ENCODE results near the gene YY1. TPM values are rescaled to one million over a fixed set of nuclear protein-coding genes. Genes with fewer than 3 reads are reported as not detected.

The YY1 gene
- total and polyA plus RNA-seq, 9 of the 15 experiments (the other 6 are each of a cell fraction or from before 2014, with no cell fraction given), result 20.8 to 74.2 (median 46.7) TPM

DNA sequence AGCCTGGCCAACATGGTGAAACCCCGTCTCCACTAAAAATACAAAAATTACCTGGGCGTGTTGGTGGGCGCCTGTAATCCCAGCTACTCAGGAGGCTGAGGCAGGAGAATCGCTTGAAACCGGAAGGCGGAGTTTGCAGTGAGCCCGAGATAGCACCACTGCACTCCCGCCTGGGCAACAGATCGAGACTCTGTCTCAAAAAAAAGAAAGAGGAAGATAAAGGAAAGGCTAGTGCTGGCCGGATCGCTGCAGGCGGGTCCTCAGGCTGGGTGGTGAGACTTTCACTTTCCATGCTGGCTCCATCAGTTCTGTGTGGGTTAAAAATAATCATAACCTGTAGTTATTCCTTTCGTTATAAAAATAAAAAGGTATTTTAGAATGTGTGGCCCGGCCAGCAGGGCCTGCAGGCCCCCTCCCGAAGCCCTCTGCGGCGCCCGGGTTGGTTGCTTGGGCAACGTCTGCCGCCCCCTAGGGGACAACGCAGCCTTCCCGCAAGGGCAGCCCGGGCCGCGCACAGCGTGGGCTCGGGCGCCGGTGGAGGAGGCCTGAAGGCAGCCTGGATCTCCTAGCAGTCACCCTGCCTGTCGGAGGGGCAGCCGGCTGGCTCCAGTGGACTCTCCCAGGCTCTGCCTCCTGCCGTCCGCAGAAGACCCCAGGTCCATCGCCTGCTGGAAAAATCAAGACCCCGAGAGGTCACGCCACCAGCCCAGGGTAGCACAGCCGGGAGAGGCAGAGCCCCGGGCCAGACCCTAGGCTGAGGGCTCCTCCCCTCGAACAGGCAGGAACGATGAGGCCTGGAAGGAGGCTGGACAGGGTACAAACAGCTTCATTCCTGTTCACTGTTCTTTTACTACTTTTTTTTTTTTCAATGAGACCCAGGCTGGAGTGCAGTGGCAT, 79.2 kb downstream of the YY1 start (continued):
- TF ChIP-seq, protein P1, sequence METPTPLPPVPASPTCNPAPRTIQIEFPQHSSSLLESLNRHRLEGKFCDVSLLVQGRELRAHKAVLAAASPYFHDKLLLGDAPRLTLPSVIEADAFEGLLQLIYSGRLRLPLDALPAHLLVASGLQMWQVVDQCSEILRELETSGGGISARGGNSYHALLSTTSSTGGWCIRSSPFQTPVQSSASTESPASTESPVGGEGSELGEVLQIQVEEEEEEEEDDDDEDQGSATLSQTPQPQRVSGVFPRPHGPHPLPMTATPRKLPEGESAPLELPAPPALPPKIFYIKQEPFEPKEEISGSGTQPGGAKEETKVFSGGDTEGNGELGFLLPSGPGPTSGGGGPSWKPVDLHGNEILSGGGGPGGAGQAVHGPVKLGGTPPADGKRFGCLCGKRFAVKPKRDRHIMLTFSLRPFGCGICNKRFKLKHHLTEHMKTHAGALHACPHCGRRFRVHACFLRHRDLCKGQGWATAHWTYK (CRISPR knock-in tag; IDR thresholded peaks at IDR 0.05), result no peak
- TF ChIP-seq, protein P2, sequence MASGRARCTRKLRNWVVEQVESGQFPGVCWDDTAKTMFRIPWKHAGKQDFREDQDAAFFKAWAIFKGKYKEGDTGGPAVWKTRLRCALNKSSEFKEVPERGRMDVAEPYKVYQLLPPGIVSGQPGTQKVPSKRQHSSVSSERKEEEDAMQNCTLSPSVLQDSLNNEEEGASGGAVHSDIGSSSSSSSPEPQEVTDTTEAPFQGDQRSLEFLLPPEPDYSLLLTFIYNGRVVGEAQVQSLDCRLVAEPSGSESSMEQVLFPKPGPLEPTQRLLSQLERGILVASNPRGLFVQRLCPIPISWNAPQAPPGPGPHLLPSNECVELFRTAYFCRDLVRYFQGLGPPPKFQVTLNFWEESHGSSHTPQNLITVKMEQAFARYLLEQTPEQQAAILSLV (tag; IDR thresholded peaks at IDR 0.05), result no peak
- TF ChIP-seq HNRNPH1 (optimal IDR thresholded peaks at IDR 0.05; ENCODE audit: low read depth, low read length) (no peak), HCFC1 (IDR thresholded peaks at IDR 0.05; ENCODE audit: low read depth, low read length) (0 out of 2 replicates have a peak, but pooled peaks have one; percentile 20), BRF1 (IDR thresholded peaks at IDR 0.05; ENCODE audit: borderline replicate concordance, extremely low read depth, insufficient read length) (no peak), NFIX (CRISPR knock-in tag; IDR thresholded peaks at IDR 0.05; ENCODE audit: low read depth) (no peak), ELF1 (tag; IDR thresholded peaks at IDR 0.05) (no peak), NCOA4 (IDR thresholded peaks at IDR 0.05; ENCODE audit: partially characterized antibody) (no peak), GABPB2 (CRISPR knock-in tag; conservative IDR thresholded peaks at IDR 0.05) (no peak), TSC22D4 (tag; IDR thresholded peaks at IDR 0.05) (no peak)
- TF ChIP-seq, protein P3, sequence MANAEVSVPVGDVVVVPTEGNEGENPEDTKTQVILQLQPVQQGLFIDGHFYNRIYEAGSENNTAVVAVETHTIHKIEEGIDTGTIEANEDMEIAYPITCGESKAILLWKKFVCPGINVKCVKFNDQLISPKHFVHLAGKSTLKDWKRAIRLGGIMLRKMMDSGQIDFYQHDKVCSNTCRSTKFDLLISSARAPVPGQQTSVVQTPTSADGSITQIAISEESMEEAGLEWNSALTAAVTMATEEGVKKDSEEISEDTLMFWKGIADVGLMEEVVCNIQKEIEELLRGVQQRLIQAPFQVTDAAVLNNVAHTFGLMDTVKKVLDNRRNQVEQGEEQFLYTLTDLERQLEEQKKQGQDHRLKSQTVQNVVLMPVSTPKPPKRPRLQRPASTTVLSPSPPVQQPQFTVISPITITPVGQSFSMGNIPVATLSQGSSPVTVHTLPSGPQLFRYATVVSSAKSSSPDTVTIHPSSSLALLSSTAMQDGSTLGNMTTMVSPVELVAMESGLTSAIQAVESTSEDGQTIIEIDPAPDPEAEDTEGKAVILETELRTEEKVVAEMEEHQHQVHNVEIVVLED (CRISPR knock-in tag; IDR thresholded peaks at IDR 0.05), result no peak
- TF ChIP-seq, protein P4, sequence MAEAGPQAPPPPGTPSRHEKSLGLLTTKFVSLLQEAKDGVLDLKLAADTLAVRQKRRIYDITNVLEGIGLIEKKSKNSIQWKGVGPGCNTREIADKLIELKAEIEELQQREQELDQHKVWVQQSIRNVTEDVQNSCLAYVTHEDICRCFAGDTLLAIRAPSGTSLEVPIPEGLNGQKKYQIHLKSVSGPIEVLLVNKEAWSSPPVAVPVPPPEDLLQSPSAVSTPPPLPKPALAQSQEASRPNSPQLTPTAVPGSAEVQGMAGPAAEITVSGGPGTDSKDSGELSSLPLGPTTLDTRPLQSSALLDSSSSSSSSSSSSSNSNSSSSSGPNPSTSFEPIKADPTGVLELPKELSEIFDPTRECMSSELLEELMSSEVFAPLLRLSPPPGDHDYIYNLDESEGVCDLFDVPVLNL (CRISPR knock-in tag; IDR thresholded peaks at IDR 0.05; ENCODE audit: low read depth), result no peak
- TF ChIP-seq, protein P5, sequence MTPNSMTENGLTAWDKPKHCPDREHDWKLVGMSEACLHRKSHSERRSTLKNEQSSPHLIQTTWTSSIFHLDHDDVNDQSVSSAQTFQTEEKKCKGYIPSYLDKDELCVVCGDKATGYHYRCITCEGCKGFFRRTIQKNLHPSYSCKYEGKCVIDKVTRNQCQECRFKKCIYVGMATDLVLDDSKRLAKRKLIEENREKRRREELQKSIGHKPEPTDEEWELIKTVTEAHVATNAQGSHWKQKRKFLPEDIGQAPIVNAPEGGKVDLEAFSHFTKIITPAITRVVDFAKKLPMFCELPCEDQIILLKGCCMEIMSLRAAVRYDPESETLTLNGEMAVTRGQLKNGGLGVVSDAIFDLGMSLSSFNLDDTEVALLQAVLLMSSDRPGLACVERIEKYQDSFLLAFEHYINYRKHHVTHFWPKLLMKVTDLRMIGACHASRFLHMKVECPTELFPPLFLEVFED (CRISPR knock-in tag; conservative IDR thresholded peaks at IDR 0.05), result no peak
- TF ChIP-seq, protein P6, sequence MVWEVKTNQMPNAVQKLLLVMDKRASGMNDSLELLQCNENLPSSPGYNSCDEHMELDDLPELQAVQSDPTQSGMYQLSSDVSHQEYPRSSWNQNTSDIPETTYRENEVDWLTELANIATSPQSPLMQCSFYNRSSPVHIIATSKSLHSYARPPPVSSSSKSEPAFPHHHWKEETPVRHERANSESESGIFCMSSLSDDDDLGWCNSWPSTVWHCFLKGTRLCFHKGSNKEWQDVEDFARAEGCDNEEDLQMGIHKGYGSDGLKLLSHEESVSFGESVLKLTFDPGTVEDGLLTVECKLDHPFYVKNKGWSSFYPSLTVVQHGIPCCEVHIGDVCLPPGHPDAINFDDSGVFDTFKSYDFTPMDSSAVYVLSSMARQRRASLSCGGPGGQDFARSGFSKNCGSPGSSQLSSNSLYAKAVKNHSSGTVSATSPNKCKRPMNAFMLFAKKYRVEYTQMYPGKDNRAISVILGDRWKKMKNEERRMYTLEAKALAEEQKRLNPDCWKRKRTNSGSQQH (CRISPR knock-in tag; IDR thresholded peaks at IDR 0.05), result no peak
- TF ChIP-seq, protein P7, sequence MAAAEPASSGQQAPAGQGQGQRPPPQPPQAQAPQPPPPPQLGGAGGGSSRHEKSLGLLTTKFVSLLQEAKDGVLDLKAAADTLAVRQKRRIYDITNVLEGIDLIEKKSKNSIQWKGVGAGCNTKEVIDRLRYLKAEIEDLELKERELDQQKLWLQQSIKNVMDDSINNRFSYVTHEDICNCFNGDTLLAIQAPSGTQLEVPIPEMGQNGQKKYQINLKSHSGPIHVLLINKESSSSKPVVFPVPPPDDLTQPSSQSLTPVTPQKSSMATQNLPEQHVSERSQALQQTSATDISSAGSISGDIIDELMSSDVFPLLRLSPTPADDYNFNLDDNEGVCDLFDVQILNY (CRISPR knock-in tag; IDR thresholded peaks at IDR 0.05), result no peak
- TF ChIP-seq, protein P8, sequence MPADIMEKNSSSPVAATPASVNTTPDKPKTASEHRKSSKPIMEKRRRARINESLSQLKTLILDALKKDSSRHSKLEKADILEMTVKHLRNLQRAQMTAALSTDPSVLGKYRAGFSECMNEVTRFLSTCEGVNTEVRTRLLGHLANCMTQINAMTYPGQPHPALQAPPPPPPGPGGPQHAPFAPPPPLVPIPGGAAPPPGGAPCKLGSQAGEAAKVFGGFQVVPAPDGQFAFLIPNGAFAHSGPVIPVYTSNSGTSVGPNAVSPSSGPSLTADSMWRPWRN (IDR thresholded peaks at IDR 0.05; ENCODE audit: low read depth), result no peak
